PC-9 (cell line): ENCODE measurements around the gene ROBO1. TPM values are rescaled to one million over a fixed set of nuclear protein-coding genes. Genes with fewer than 3 reads are reported as not detected.

ENCODE experiments used
- BruUV-seq: library from RNA; stranded (reverse); fragments of 400-500 nt; replicated peaks from 2 replicates; lab custom pipeline; 2021; lab: Mats Ljungman, UMichigan
- CTCF ChIA-PET: fragments of 300-600 bp; sonication (Branson Sonifier 250); formaldehyde crosslinking; loops from one replicate; lab custom pipeline; 2022; ENCODE audit warnings: antibody characterized with exemption; lab: Charles Lee
- POLR2A ChIA-PET: fragments of 300-600 bp; sonication (Branson Sonifier 250); formaldehyde crosslinking; loops from one replicate; lab custom pipeline; 2022; ENCODE audit warnings: antibody characterized with exemption; ENCODE audit not compliant: unreplicated experiment; lab: Charles Lee
- DNase-seq, 2 experiments: peaks; one replicate each; pipeline versions ENCODE4 v3.0.0 to v3.0.0-alpha.2; 2015 to 2022; ENCODE audit warnings: mixed read lengths in 1 of 2
- H2AFZ ChIP-seq: fragments of 200-600 bp; sonication (generic); 2 replicates; pipeline ENCODE4 v1.8.1; 2017; ENCODE audit warnings: antibody characterized with exemption
- H3F3A ChIP-seq: fragments of 200-600 bp; sonication (generic); 2 replicates; pipeline ENCODE4 v1.8.1; 2017; ENCODE audit warnings: antibody characterized with exemption, mild to moderate bottlenecking, low read depth; ENCODE audit not compliant: insufficient read depth
- H3K27ac ChIP-seq: fragments of 200-600 bp; sonication (generic); 2 replicates; pipeline ENCODE4 v1.6.1; 2016; ENCODE audit warnings: mixed run types
- H3K27me3 ChIP-seq: fragments of 200-600 bp; sonication (generic); 2 replicates; pipeline ENCODE4 v1.6.1; 2016; ENCODE audit warnings: low read depth, mixed run types; ENCODE audit not compliant: insufficient read depth
- H3K36me3 ChIP-seq: fragments of 200-600 bp; sonication (generic); 2 replicates; pipeline ENCODE4 v1.6.1; 2016; ENCODE audit warnings: low read depth, mixed run types
- H3K4me1 ChIP-seq: fragments of 200-600 bp; sonication (generic); replicated peaks from 2 replicates; pipeline ENCODE4 v1.6.1; 2016; ENCODE audit warnings: mixed run types; ENCODE audit not compliant: insufficient read depth
- H3K4me2 ChIP-seq: fragments of 200-600 bp; sonication (generic); 2 replicates; pipeline ENCODE4 v1.6.1; 2017; ENCODE audit warnings: mixed run types
- H3K4me3 ChIP-seq: fragments of 200-600 bp; sonication (generic); 2 replicates; pipeline ENCODE4 v1.6.1; 2016; ENCODE audit warnings: mixed run types
- H3K79me2 ChIP-seq: fragments of 200-600 bp; sonication (generic); 2 replicates; pipeline ENCODE4 v1.6.1; 2017; ENCODE audit warnings: low read depth, mixed run types
- H3K9me2 ChIP-seq: fragments of 200-600 bp; sonication (generic); 2 replicates; pipeline ENCODE4 v1.8.1; 2017; ENCODE audit warnings: mild to moderate bottlenecking; ENCODE audit not compliant: insufficient read depth
- H3K9me3 ChIP-seq: fragments of 200-600 bp; sonication (generic); 2 replicates; pipeline ENCODE4 v1.8.1; 2016; ENCODE audit warnings: low read depth; ENCODE audit not compliant: insufficient read depth
- H4K20me1 ChIP-seq: fragments of 200-600 bp; sonication (generic); 2 replicates; pipeline ENCODE4 v1.8.1; 2017; ENCODE audit not compliant: insufficient read depth
- CTCF ChIP-seq: fragments of 200-600 bp; sonication (generic); conservative IDR thresholded peaks from 2 replicates; pipeline ENCODE4 v1.6.1; 2017; ENCODE audit warnings: mixed run types, antibody characterized with exemption, mild to moderate bottlenecking, moderate library complexity
- EZH2 ChIP-seq: fragments of 200-600 bp; sonication (generic); IDR thresholded peaks from 2 replicates; pipeline ENCODE4 v1.8.0; 2017; ENCODE audit warnings: antibody characterized with exemption, low read depth
- intact Hi-C: fragments of 100-400 bp; cut with micrococcal nuclease; formaldehyde crosslinking; loops from one replicate; pipeline ENCODE4 v1.10.0; 2022; ENCODE audit not compliant: unreplicated experiment
- total RNA-seq: library from RNA; stranded (reverse); gene quantifications from 2 replicates; pipeline ENCODE4 v1.2.3, GENCODE V29; 2021

The ROBO1 gene
- total RNA-seq, 1 experiment from 2014 or later: 17.5 TPM

- POLR2A ChIA-PET: no interaction called here
- DNase-seq: no peak
- no peak for TF ChIP-seq CTCF
- no peak for TF ChIP-seq EZH2
- no peaks in the 10 kb centered on the region for H3K4me1 ChIP-seq
- CTCF ChIA-PET: no interaction called here
- no peak overlapping the region for H3K4me3 ChIP-seq
- intact Hi-C loops: no loop called here
- no peaks in the 10 kb centered on the region for H3K9me2 ChIP-seq
- H3K27ac ChIP-seq: no peak overlapping the region
- H3F3A ChIP-seq: no peaks in the 10 kb centered on the region
- H2AFZ ChIP-seq: no peak overlapping the region
- no TSS peak for BruUV-seq
- H4K20me1 ChIP-seq: no peaks in the 10 kb centered on the region
- H3K36me3 ChIP-seq: no peaks in the 10 kb centered on the region
- no peaks in the 10 kb centered on the region for H3K9me3 ChIP-seq
- H3K79me2 ChIP-seq: no peaks in the 10 kb centered on the region
- no peaks in the 10 kb centered on the region for H3K27me3 ChIP-seq
- no peak overlapping the region for H3K4me2 ChIP-seq
Observed at GRCh38 chr3:78701537-78701936, 1066.3 kb downstream of the ROBO1 start.

- ChIA-PET CTCF (no interaction called here), POLR2A (no interaction called here)
Observed at GRCh38 chr3:78698431-78698830, 1069.4 kb downstream of the ROBO1 start.

GRCh38 chr3:78697426-78697825, 1070.4 kb downstream of the ROBO1 start:
- no peaks in the 10 kb centered on the region for H3K4me1 ChIP-seq
- no peak overlapping the region for H3K4me3 ChIP-seq
- H3K36me3 ChIP-seq: no peaks in the 10 kb centered on the region
- H3F3A ChIP-seq: no peaks in the 10 kb centered on the region
- ChIA-PET POLR2A (no interaction called here), CTCF (no interaction called here)
- no peaks in the 10 kb centered on the region for H3K27me3 ChIP-seq
- H3K9me2 ChIP-seq: no peaks in the 10 kb centered on the region
- no peaks in the 10 kb centered on the region for H3K9me3 ChIP-seq
- no peak overlapping the region for H3K27ac ChIP-seq
- BruUV-seq: no TSS peak
- intact Hi-C loops: no loop called here
- H4K20me1 ChIP-seq: no peaks in the 10 kb centered on the region
- no peak overlapping the region for H2AFZ ChIP-seq
- DNase-seq: no peak
- TF ChIP-seq EZH2 (no peak), CTCF (no peak)
- H3K79me2 ChIP-seq: no peaks in the 10 kb centered on the region
- H3K4me2 ChIP-seq: no peak overlapping the region

More at GRCh38 chr3:78698431-78698830, 1069.4 kb downstream of the ROBO1 start:
- no peak for TF ChIP-seq EZH2
- no peak for TF ChIP-seq CTCF
- Histone ChIP-seq H2AFZ (no peak overlapping the region), H3K9me3 (no peaks in the 10 kb centered on the region), H3K4me3 (no peak overlapping the region), H3K4me2 (no peak overlapping the region), H3K27me3 (no peaks in the 10 kb centered on the region), H3K36me3 (no peaks in the 10 kb centered on the region), H3K9me2 (no peaks in the 10 kb centered on the region), H3K27ac (no peak overlapping the region), H3K79me2 (no peaks in the 10 kb centered on the region), H3K4me1 (no peaks in the 10 kb centered on the region), H3F3A (no peaks in the 10 kb centered on the region), H4K20me1 (no peaks in the 10 kb centered on the region)
- intact Hi-C loops: no loop called here
- DNase-seq: no peak
- BruUV-seq: no TSS peak
